BE2C (cell line): ENCODE results near the gene TMEM161A. TPM values are rescaled to one million over a fixed set of nuclear protein-coding genes. Genes with fewer than 3 reads are reported as not detected.

Experiments used
- DNase-seq: peaks from one replicate; pipeline ENCODE4 v3.0.0-alpha.2; 2020
- H3K27me3 ChIP-seq: fragments of 250-450 bp; sonication (Bioruptor Pico); 2 replicates; pipeline ENCODE4 v1.5.1; 2020; ENCODE audit warnings: mild to moderate bottlenecking
- H3K36me3 ChIP-seq: fragments of 250-450 bp; sonication (Bioruptor Pico); 2 replicates; pipeline ENCODE4 v1.5.1; 2020; ENCODE audit warnings: mild to moderate bottlenecking
- H3K4me1 ChIP-seq: fragments of 250-450 bp; sonication (Bioruptor Pico); 2 replicates; pipeline ENCODE4 v1.5.1; 2020
- H3K4me3 ChIP-seq: 2 replicates; pipeline ENCODE4 v1.5.1; 2011; ENCODE audit warnings: low read depth, low read length
- H3K9me3 ChIP-seq: fragments of 250-450 bp; sonication (Bioruptor Pico); 2 replicates; pipeline ENCODE4 v1.5.1; 2020
- polyA plus RNA-seq: library from polyadenylated mRNA; unstranded; fragments of >200 nt; gene quantifications from one replicate; pipeline ENCODE4 v1.2.1, GENCODE V29; 2012; ENCODE audit warnings: low read depth, missing spikeins; ENCODE audit not compliant: insufficient read length, insufficient read depth
- TF ChIP-seq, protein P1 (sequence below): IDR thresholded peaks from 2 replicates; pipeline ENCODE4 v1.5.1; 2012; ENCODE audit warnings: mild to moderate bottlenecking, low read depth, low read length

Gene TMEM161A
- polyA plus RNA-seq = 107 TPM

DNA sequence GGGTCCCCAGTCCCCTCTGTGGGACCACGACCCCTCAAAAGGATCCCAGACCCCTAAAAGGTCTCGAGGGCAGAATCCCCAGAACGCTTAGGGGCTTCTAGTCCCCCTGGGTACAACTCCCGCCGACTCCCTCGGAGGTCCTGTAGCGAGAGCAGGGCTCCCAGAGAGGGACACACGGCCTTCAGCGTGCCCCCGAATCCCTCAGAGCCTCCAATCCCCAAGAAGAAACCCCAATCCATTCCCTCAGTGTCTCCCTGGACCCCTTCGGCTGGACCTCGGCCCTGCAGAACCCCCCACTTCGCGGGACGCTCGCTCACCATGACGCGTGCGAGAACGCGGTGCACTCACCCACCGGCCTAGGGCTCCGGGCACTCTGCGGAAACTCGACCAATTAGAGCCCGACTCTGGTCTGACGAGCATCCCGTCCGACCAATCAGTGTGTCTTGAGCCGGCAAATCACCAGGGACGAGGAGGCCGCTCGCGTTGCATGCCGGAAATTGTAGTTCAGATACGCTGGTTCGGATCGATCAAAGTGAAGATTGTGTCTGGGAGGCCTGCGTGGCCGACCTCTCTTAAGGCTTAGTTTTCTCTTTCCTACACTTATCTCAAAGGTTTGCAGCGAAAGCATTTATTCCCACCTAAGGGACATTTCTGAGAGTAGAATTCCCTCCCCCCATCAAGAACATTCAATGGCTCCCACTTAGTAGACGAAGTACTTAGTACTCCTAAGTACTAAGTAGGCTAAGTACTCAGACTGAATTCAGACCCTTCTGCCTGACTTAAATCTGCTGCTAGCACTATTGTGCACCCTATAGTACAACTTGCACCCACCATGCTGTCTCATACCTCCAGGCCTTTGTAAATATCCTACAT, at the start of gene TMEM161A:
TSS of gene TMEM161A (minus strand) at position 370 of the 873 bp plus-strand sequence. CDS start at position 320, 50 bp downstream.
- peak; percentile 97 for DNase-seq
- Histone ChIP-seq H3K4me3 (peak within 1 kb of the TSS; percentile 67), H3K9me3 (no peaks in the 10 kb centered on the region)

DNA sequence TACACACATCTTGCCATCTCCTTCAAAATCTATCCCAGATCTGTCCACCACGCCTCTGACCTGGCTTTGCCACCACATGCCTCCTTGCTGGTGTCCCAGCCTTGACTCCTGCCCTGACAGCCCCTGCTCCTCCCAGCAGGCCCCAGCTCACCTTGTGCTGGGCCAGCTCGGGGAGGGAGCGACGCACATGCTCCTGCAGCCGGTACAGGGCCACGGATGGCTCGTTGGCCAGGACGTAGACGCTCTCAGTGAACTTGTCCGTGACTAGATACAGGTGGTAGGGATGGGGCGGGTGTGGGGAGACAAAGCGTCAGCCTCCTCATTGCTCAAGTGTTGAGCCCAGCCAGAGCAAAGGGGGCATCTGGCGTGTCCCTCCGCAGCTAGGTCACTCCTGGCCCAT, 48.5 kb upstream of the TMEM161A start:
- Histone ChIP-seq H3K27me3 (no peaks in the 10 kb centered on the region), H3K9me3 (no peaks in the 10 kb centered on the region), H3K36me3 (no peaks in the 10 kb centered on the region; the same call in 1 of the 2 replicates), H3K4me1 (no peaks in the 10 kb centered on the region), H3K4me3 (no peak overlapping the region)
- no peak for DNase-seq
- TF ChIP-seq, protein P1, sequence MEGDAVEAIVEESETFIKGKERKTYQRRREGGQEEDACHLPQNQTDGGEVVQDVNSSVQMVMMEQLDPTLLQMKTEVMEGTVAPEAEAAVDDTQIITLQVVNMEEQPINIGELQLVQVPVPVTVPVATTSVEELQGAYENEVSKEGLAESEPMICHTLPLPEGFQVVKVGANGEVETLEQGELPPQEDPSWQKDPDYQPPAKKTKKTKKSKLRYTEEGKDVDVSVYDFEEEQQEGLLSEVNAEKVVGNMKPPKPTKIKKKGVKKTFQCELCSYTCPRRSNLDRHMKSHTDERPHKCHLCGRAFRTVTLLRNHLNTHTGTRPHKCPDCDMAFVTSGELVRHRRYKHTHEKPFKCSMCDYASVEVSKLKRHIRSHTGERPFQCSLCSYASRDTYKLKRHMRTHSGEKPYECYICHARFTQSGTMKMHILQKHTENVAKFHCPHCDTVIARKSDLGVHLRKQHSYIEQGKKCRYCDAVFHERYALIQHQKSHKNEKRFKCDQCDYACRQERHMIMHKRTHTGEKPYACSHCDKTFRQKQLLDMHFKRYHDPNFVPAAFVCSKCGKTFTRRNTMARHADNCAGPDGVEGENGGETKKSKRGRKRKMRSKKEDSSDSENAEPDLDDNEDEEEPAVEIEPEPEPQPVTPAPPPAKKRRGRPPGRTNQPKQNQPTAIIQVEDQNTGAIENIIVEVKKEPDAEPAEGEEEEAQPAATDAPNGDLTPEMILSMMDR = no peak

More for the DNA sequence above, at the start of gene TMEM161A:
- Histone ChIP-seq H3K27me3 (no peaks in the 10 kb centered on the region), H3K4me1 (0 out of 2 replicates have a peak, but pooled peaks cover 3% of the 10 kb centered on the region), H3K36me3 (no peaks in the 10 kb centered on the region)
- TF ChIP-seq, protein P1 = no peak

DNA sequence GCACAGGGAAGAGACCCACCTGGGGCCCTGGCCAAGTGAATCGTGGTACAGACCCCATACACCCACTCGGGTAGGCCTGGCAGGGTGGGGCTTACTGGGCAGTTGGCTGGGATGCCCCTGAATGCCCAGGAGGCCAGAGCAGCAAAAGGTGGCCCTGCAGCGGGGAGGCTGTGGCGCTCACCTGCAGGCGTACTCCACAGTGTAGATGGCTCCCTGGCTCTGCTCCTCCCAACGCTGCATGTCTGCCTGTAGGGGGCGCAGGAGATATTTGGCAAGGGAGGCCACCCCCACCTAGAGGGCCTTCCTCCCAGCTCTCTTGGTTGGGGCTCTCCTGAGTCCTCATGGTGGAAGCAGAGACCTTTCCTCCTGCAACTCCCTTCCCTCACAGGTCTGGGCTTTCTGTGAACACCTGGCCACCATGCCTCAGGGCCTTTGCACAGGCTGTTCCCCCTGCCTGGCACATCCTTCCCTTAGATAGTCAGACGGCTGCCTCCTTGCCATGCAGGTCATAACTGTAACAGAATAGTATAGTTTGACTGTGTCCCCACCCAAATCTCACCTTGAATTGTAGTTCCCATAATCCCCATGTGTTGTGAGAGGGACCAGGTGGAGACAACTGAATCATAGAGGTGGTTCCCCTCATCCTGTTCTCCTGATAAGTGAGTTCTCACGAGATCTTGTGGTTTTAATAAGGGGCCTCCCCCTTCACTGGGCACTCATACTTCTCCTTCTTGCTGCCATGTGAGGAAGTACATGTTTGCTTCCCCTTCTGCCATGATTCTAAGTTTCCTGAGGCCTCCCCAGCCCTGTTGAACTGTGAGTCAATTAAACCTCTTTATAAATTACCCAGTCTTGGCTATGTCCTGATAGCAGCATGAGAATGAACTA, 47.8 kb upstream of the TMEM161A start:
- Histone ChIP-seq H3K4me1 (no peaks in the 10 kb centered on the region), H3K4me3 (no peak overlapping the region), H3K9me3 (no peaks in the 10 kb centered on the region), H3K36me3 (no peaks in the 10 kb centered on the region; the same call in 1 of the 2 replicates), H3K27me3 (no peaks in the 10 kb centered on the region)
- TF ChIP-seq, protein P1 = peak; percentile 80
- DNase-seq = peak; percentile 73

DNA sequence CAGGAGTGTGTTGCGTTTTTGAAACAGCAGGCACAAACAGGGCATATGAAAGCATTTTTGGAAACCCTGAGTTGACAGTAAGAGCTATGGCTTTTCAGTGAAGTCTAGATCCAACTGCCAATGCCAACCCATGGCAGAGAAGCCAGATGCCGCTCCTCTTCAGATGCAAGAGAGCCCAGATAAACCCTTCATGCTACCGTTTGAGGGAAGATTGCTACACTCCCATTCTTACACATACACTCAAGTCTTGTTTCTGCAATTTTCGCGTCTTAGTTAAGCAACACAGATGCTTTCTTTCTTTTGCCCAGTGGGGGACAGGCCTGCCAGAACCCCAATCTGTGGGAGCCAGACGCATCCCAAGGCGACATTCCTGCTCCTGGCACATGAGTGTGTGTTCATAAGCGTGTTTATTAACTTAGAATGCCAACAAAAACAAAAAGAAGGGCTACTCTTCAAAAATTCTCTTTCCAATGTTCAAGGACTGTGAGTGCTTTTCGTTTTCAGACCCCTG, 43.3 kb upstream of the TMEM161A start:
- TF ChIP-seq, protein P1 = no peak
- Histone ChIP-seq H3K27me3 (no peaks in the 10 kb centered on the region), H3K36me3 (no peaks in the 10 kb centered on the region; the same call in 1 of the 2 replicates), H3K4me3 (no peak overlapping the region), H3K9me3 (no peaks in the 10 kb centered on the region), H3K4me1 (no peaks in the 10 kb centered on the region)
- DNase-seq = no peak

DNA sequence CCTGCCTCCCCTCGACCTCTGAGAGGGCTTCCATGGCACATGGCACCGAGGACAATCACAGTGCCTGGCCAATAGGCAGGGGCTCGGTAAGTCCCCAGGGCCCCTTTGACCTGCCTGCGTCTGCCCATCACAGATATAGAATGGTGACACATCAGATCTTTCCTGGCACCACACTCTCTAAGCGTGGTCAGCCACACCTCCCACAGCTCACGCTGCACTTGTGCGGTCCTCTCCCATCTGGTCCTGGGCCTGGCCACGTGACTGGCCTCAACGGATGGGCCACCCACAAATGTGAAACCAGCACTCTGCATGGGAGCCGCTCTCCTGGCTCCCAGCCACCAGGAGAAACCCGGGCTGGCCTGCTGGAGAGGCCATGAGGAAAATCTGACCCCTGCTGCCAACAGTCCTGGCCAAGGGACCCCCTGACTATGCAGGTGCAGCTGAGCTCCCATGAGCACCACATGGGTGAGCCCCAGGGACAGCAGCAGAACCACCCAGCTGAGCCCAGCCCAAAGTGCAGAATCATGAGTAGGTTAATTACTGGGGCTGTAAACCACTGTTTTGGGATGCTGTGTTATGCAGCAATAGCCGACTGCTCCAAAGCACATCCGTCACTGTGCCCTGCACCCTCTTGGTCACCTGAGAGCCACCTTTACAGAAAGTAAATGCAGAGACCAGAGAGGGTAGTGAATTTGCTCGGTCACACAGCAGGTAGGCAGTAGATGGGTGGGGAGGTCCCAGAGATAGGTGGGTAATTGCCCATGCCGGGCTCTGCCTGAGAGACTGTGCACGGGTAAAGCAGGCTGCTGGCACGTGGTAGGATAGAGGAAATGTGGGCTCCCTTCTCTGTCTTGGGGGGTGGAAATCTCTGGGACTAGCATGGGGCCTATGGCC, 41.5 kb upstream of the TMEM161A start:
- no peaks in the 10 kb centered on the region for H3K27me3 ChIP-seq
- no peak overlapping the region for H3K4me3 ChIP-seq
- TF ChIP-seq, protein P1 = no peak
- no peak for DNase-seq
- no peaks in the 10 kb centered on the region; the same call in 1 of the 2 replicates for H3K36me3 ChIP-seq
- H3K9me3 ChIP-seq = no peaks in the 10 kb centered on the region
- H3K4me1 ChIP-seq = no peaks in the 10 kb centered on the region
